GM12892 (cell line): ENCODE measurements around the gene KDM8.
"Not testable (repeated sequence)": the region's sequence is repeated elsewhere in the genome, so short reads cannot be mapped to it uniquely, and the experiment has no call there.

ENCODE experiments used
- DNase-seq: peaks from one replicate; pipeline ENCODE4 v3.0.0; 2011; ENCODE audit not compliant: insufficient read length
- FAIRE-seq: peaks from 2 replicates; lab custom pipeline; 2011; peaks lifted over from hg19 to GRCh38; lab: Jason Lieb, UNC
- POLR2A ChIP-seq: IDR thresholded peaks from 2 replicates; pipeline ENCODE4 v1.6.1; 2011; ENCODE audit warnings: low read depth, low read length, control low read depth
- POLR2AphosphoS5 ChIP-seq: IDR thresholded peaks from 2 replicates; pipeline ENCODE4 v1.6.1; 2011; ENCODE audit warnings: low read depth, low read length, control low read depth
- TAF1 ChIP-seq: IDR thresholded peaks from 2 replicates; pipeline ENCODE4 v1.6.1; 2011; ENCODE audit warnings: low read depth, mild to moderate bottlenecking, control low read depth, low read length, borderline replicate concordance

KDM8 gene

GRCh38 chr16:27243725-27244362 lies 40.5 kb downstream of the KDM8 start:
- DNase-seq (no peak), FAIRE-seq (no peak)
- TF ChIP-seq POLR2A (no peak), TAF1 (no peak), POLR2AphosphoS5 (no peak)

- no peak for DNase-seq
- FAIRE-seq: no peak
Observed at GRCh38 chr16:27244363-27244755, 41.0 kb downstream of the KDM8 start.

DNA sequence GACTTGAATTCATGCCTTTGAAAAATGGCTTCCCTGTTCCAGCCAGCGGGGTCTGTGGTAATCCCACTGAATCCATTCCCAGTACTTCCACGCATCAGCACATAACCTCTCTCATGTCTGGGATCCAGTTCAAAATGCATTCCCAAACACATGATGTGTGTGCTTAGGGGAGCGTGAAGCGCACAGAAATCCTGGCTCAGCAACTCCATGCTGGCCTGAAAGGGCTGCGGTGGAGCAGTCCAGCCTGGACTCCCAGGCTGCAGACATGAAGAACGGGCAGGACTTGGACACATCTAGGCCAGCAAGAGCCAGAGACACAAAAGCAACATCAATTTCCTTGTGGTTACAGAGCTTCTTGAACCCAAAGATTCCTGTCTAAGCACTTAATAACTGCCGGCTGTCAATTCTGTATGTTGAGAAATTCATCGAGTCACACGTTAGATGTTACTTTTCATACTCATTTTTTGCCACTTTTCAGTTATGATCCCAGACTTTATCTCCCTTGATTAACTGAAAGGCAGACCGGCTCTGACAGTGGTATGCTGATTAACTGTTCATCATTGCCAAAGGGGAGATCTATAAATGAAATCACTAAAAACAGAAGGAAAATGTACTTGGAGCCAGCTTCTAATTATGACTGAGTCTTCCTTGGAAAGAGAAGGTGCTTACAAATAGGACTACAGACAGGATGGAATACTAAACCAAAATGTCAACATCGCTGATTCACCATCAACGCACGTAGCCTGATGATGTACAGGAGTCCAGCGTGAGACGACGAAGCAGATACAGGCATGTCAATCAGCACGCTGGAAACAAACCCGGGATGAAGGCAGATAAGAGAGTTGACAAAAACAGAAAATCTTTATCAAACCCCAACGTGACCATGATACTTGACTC lies 42.2 kb downstream of the KDM8 start:
- TF ChIP-seq POLR2A (no peak), POLR2AphosphoS5 (no peak), TAF1 (no peak)
- DNase-seq: no peak
- FAIRE-seq: no peak

More at GRCh38 chr16:27244363-27244755, 41.0 kb downstream of the KDM8 start:
- no peak for TF ChIP-seq TAF1
- no peak for TF ChIP-seq POLR2AphosphoS5
- TF ChIP-seq POLR2A: no peak

DNA sequence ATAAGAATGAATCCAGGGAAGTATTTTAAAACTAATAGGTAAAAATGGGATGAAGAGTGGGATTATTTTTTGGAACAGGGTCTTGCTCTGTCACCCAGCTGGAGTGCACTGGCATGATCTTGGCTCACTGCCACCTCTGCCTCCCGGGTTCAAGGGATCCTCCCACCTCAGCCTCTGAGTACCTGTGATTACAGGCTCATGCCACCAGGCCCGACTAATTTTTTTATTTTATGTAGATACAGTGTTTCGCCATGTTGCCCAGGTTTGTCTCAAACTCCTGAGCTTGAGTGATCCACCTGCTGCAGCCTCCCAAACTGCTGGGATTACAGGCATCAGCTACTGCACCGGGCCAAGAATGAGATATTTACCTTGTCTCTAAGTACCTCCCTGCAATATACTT lies 43.1 kb downstream of the KDM8 start:
- FAIRE-seq (no peak), DNase-seq (no peak)
- TF ChIP-seq POLR2A (no peak), TAF1 (no peak), POLR2AphosphoS5 (no peak)

DNA sequence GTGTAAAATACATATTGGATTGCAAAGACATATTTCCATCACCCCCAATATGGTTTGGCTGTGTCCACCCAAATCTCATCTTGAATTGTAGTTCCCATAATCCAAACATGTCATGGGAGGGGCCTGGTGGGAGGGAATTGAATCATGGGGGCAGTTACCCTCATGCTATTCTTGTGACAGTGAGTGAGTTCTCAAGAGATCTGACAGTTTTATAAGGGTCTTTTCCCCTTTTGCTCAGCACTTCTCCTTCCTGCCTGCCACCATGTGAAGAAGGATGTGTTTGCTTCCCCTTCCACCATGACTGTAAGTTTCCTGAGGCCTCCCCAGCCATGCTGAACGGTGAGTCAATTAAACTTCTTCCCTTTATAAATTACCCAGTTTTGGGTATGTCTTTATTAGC lies 43.8 kb downstream of the KDM8 start:
- not testable (repeated sequence) for DNase-seq, FAIRE-seq

GRCh38 chr16:27248036-27248435 lies 44.7 kb downstream of the KDM8 start:
- TF ChIP-seq TAF1 (no peak), POLR2A (no peak), POLR2AphosphoS5 (no peak)
- no peak for FAIRE-seq
- DNase-seq: no peak

- DNase-seq, FAIRE-seq: not testable (repeated sequence)
Observed at GRCh38 chr16:27248886-27249285, 45.6 kb downstream of the KDM8 start.

DNA sequence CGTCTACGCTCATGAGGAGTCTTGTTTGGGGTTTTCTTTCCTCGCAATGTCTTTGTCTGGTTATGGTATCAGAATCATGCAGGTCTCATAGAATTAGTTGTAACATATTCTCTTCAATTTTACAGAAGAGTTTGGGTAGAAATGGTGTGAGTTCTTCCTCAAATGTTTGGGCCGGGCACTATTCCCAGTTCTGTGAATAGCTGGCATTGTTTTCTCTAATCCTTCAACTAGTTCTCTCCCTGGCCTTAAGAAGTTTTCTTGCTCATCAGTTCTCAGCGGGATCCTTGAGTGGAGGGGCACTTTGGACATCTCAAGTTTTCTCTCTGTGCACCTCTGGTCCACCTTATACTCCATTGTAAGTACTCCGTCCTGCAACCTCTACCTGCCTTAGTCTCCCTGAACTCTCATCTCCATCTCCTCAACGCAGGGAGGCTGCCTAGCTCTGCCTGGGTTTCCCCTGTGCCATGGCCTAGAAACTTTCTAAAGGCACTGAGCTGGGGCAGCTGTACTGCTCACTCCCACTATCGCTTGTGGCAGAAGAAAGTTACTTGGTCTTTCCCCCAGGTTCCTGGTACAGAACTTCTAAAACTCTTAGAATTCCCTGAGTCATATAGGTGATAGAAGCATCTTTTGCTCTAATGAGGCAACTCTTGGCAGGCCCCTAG lies 48.3 kb downstream of the KDM8 start:
- no peak for DNase-seq
- TF ChIP-seq POLR2AphosphoS5 (no peak), POLR2A (no peak), TAF1 (no peak)
- FAIRE-seq: no peak

DNA sequence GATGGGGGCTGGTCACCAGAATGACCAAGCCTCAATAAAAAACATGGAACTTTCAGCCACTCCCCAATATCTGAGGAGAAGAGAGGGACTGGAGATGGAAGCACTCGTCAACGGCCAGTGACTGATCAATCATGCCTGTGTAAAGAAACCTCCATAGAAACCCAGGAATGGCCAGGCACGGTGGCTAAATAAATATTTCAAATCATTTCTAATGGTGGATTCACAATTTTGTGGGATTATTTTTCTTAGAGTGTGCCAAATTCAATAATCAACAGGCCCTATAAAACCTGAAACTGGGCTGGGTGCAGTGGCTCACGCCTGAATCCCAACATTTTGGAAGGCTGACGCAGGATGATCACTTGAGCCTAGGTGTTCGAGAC lies 48.9 kb downstream of the KDM8 start:
- FAIRE-seq: no peak
- DNase-seq: no peak
- TF ChIP-seq POLR2AphosphoS5: no peak
- TF ChIP-seq POLR2A: no peak
- no peak for TF ChIP-seq TAF1

GRCh38 chr16:27253526-27253930 lies 50.2 kb downstream of the KDM8 start:
- DNase-seq (no peak), FAIRE-seq (no peak)
- TF ChIP-seq POLR2A: no peak
- TF ChIP-seq TAF1: no peak
- no peak for TF ChIP-seq POLR2AphosphoS5

DNA sequence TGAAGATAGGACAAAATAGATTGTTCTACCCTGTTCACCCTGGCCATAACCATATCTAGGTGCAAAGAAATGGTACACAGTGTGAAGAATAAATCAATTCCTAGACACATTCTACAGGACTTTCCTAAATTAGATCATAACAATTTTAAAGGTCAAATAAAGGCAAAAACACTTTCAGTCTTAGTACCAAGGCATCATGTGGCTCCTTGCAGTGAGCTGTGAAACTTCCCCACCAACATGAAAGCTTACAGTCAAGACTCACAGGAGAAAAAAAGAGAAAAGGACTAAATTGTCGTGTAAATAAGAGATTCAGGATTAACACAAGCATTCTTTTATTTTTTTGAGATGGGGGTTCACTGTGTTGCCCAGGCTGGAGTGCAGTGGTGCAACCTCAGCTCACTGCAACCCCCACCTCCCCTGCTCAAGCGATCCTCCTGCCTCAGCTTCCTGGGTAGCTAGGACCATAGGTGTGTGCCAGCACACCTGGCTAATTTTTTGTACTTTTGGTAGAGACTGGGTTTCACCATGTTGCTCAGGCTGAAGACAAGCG lies 51.0 kb downstream of the KDM8 start:
- TF ChIP-seq TAF1 (no peak), POLR2AphosphoS5 (no peak), POLR2A (no peak)
- DNase-seq (no peak), FAIRE-seq (peak; percentile 93)
